ENCODE data around the gene POFUT1.

The POFUT1 gene

GRCh38 chr20:32224463-32224862 lies 16.8 kb downstream of the POFUT1 start:
- no peak for DNase-seq (ENCODE audit: low read depth)
- TF ChIP-seq, protein P1, sequence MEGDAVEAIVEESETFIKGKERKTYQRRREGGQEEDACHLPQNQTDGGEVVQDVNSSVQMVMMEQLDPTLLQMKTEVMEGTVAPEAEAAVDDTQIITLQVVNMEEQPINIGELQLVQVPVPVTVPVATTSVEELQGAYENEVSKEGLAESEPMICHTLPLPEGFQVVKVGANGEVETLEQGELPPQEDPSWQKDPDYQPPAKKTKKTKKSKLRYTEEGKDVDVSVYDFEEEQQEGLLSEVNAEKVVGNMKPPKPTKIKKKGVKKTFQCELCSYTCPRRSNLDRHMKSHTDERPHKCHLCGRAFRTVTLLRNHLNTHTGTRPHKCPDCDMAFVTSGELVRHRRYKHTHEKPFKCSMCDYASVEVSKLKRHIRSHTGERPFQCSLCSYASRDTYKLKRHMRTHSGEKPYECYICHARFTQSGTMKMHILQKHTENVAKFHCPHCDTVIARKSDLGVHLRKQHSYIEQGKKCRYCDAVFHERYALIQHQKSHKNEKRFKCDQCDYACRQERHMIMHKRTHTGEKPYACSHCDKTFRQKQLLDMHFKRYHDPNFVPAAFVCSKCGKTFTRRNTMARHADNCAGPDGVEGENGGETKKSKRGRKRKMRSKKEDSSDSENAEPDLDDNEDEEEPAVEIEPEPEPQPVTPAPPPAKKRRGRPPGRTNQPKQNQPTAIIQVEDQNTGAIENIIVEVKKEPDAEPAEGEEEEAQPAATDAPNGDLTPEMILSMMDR (IDR thresholded peaks at IDR 0.05; ENCODE audit: low read length, missing control alignments) = no peak
- H3K4me3 ChIP-seq (replicated peaks; ENCODE audit: low read depth, low read length) = no peak overlapping the region

- TF ChIP-seq, protein P1 (IDR thresholded peaks at IDR 0.05; ENCODE audit: low read length, missing control alignments) = no peak
- no peak for DNase-seq (ENCODE audit: low read depth)
- no peak overlapping the region for H3K4me3 ChIP-seq (replicated peaks; ENCODE audit: low read depth, low read length)
Measured at GRCh38 chr20:32226391-32226790, 18.7 kb downstream of the POFUT1 start.

GRCh38 chr20:32227306-32227705 lies 19.6 kb downstream of the POFUT1 start:
- TF ChIP-seq, protein P1 (IDR thresholded peaks at IDR 0.05; ENCODE audit: low read length, missing control alignments) = no peak
- H3K4me3 ChIP-seq (replicated peaks; ENCODE audit: low read depth, low read length) = no peak overlapping the region
- DNase-seq (ENCODE audit: low read depth) = no peak

DNA sequence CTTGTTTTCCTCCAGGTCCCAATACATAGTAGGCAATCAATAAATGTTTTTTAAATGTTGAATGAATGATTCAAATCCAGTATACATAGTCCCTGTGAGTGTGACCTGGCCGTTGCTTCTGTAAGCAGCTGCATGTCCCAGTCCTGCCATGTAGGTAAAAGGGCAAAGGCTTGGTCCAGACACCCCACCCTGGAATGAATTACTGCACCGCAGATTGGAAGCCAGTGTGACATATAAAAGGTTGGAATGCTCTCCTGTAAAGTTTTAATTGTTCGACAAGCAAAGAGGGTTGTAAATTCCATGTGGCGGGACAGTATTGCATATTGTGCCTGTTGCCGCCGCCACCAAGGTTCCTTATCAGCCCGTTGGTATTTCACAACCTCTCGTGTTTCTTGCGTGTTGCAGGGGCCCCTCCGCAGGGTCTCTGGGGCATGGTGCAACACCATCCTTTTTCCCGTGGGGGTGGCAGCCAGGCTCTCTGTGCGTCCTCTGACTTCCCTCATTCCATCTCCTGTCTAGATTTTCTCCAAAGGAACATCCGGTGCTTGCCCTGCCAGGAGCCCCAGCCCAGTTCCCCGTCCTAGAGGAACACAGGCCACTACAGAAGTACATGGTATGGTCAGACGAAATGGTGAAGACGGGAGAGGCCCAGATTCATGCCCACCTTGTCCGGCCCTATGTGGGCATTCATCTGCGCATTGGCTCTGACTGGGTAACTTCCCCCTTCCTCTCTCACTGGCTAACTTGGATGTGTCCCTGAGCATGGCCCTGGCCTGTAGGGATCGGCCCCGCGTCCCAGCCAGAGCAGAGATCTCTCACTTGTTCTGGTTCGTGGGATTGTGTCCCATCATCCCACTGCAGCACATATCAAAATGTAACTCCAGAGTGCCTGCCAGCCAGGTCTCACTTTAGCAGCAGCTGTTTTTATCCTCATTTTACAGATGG lies 20.3 kb downstream of the POFUT1 start:
- TF ChIP-seq, protein P1 (IDR thresholded peaks at IDR 0.05; ENCODE audit: low read length, missing control alignments) = no peak
- DNase-seq (ENCODE audit: low read depth) = peak; percentile 56
- H3K4me3 ChIP-seq (replicated peaks; ENCODE audit: low read depth, low read length) = no peak overlapping the region

DNA sequence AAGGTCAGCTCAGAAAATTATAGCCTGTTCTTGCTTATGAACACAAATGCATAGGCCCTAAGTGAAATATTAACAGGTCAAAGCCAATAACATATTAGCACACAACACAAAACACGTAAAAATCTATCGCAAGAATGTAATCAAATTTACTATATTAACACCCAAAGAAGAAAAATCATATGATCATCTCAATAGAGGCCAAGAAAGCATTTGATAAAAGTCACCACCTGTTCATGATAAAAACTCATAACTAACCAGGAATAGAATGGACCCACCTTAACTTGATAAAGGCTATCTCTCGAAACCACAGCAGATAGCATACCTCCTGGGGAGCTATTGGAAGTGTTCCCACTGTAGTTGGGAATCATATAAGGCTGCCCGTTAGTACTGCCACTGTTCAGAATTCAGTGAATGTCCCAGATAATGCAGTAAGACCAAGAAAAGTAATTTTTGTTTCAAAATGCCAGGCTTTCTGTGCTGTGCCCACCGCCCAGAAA lies 21.6 kb downstream of the POFUT1 start:
- DNase-seq (ENCODE audit: low read depth) = no peak
- TF ChIP-seq, protein P1 (IDR thresholded peaks at IDR 0.05; ENCODE audit: low read length, missing control alignments) = no peak
- H3K4me3 ChIP-seq (replicated peaks; ENCODE audit: low read depth, low read length) = no peak overlapping the region

DNA sequence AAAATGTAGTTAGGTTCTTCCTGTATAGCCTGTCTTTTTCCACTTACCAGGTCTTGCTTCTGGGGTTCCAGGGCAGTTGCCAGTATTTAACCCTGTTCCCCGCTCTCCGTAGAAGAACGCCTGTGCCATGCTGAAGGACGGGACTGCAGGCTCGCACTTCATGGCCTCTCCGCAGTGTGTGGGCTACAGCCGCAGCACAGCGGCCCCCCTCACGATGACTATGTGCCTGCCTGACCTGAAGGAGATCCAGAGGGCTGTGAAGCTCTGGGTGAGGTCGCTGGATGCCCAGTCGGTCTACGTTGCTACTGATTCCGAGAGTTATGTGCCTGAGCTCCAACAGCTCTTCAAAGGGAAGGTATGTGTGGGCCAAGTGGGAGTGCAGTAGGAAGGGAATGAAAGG lies 23.0 kb downstream of the POFUT1 start:
- no peak overlapping the region for H3K4me3 ChIP-seq (replicated peaks; ENCODE audit: low read depth, low read length)
- no peak for DNase-seq (ENCODE audit: low read depth)
- TF ChIP-seq, protein P1 (IDR thresholded peaks at IDR 0.05; ENCODE audit: low read length, missing control alignments) = no peak
